Hematopoietic multipotent progenitor cell treated with erythropoietin and hydrocortisone succinate and interleukin-3 and kit ligand, for 17 days (in vitro differentiated cells): ENCODE results near the gene DNAJC5G.

Experiments
- DNase-seq: peaks from one replicate; pipeline ENCODE4 v3.0.0-alpha.2; 2015; ENCODE audit warnings: low spot score

The DNAJC5G gene, protein sequence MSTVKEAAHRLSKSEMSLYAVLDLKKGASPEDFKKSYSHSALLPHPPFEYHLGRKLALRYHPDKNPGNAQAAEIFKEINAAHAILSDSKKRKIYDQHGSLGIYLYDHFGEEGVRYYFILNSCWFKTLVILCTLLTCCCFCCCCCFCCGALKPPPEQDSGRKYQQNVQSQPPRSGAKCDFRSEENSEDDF

DNA sequence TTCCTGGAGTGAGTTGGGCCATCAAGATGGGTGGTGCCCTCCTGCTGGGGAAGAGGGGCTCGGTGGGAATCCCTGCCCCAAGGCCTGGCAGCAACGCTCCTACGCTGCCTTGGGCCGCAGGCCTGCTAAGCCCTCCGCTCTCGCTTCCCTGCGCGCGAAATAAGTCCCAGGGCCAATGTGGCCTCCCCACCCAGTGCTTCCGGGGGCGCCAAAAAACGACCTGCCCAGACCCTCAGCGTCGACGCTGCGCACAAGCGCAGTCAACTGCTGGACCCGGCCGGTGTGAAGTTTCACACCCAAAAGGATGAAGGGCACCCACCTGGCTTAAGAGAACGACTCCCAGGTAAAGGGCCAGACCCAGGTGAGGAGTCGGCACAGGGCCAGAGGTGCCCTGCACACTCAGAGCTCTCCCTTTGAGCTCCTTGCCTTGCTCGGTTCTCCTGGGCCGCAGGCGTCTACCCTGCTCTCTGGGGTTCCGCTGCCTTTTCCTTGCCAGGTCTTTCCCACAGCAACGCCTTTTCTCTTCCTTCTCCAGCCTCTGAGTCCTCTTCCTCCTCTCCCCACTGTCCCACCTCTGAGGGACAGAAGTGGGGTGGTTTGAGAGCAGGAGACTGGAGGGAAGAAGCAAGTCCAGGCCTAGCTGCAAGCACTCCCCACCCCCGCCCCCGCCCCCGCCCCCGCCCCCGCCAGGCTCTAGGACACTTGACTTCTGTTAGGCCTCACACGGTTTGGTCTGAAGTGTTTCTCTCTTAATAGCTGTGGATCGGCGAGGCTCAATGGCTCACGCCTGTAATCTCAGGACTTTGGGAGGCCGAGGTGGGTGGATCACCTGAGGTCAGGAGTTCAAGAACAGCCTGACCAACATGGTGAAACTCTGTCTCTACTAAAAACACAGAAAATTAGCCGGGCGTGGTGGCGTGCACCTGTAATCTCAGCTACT lies at the start of gene DNAJC5G:
DNAJC5G (plus strand) TSS at position 223 of the 940 bp plus-strand sequence. CDS start 1,296 bp downstream, outside the sequence.
- DNase-seq, result no peak

DNA sequence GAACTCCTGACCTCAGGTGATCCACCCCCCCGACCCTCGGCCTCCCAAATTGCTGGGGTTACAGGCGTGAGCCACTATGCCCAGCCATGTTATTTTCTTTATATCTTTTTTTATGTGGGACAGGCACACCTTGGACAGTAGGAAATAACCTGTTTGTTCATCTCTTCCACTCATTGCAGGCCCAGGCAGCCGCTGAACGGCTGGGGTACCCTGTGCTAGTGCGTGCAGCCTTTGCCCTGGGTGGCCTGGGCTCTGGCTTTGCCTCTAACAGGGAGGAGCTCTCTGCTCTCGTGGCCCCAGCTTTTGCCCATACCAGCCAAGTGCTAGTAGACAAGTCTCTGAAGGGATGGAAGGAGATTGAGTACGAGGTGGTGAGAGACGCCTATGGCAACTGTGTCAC lies 49.7 kb upstream of the DNAJC5G start:
- DNase-seq, result no peak

DNA sequence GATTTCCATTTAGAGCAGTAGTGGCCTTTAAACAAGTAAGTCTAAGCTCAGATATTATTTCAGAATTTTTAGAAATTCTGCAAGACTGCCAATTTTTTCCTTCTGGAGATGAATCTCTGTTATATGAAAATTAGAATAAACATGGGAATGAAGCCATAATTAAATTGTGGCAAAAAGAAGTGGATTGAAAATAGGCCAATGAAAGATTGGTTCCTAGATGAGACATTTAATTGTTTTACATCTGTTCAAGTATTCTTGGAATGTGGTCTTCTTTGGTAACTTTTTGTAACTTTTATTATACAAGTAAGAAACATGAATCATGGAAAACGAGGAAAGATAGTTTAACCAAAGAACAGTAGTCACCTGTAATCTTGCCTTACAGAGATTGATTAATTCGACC lies 47.7 kb upstream of the DNAJC5G start:
- no peak for DNase-seq

DNA sequence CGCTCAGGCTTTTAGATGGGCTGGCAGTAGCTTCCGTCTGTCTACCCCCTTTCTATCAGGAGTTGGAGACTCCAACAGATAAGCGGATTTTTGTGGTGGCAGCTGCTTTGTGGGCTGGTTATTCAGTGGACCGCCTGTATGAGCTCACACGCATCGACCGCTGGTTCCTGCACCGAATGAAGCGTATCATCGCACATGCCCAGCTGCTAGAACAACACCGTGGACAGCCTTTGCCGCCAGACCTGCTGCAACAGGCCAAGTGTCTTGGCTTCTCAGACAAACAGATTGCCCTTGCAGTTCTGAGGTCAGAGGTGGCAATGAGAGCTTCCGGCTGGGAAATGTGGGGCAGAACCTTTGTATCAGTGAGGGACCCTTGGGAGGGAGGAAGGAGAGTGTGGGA lies 43.3 kb upstream of the DNAJC5G start:
- no peak for DNase-seq

DNA sequence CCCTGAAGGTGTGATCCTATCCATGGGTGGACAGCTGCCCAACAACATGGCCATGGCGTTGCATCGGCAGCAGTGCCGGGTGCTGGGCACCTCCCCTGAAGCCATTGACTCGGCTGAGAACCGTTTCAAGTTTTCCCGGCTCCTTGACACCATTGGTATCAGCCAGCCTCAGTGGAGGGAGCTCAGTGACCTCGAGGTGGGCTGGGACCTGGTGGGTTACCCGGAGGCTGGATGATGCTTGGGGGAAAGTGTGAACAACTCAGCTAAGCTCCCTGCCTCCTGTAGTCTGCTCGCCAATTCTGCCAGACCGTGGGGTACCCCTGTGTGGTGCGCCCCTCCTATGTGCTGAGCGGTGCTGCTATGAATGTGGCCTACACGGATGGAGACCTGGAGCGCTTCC lies 41.9 kb upstream of the DNAJC5G start:
- no peak for DNase-seq

DNA sequence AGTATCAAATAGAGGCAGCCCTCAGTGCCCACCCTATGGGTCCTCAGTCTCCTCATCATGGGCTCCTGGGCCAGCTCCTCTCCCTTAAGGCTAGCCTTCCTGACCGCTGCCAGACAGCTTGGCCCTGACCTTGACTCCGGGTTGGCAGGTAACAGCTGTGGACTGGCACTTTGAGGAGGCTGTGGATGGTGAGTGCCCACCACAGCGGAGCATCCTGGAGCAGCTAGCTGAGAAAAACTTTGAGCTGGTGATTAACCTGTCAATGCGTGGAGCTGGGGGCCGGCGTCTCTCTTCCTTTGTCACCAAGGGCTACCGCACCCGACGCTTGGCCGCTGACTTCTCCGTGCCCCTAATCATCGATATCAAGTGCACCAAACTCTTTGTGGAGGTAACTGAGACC lies 39.1 kb upstream of the DNAJC5G start:
- no peak for DNase-seq

DNA sequence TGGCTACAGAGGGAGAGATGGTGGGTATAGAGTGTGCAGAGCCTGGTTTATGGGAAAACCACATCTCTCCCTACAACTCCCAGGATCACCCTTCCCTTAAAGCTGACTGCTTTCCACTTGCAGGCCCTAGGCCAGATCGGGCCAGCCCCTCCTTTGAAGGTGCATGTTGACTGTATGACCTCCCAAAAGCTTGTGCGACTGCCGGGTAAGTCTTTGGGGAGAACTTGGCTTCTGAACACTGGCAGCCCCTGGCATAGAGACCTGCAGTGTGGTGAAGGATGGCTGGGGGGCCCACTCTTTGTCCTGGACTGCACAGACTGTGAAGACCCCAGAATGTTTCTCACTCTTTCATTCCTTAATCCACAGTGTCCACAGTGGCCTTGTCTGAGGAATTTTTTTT lies 38.6 kb upstream of the DNAJC5G start:
- no peak for DNase-seq

DNA sequence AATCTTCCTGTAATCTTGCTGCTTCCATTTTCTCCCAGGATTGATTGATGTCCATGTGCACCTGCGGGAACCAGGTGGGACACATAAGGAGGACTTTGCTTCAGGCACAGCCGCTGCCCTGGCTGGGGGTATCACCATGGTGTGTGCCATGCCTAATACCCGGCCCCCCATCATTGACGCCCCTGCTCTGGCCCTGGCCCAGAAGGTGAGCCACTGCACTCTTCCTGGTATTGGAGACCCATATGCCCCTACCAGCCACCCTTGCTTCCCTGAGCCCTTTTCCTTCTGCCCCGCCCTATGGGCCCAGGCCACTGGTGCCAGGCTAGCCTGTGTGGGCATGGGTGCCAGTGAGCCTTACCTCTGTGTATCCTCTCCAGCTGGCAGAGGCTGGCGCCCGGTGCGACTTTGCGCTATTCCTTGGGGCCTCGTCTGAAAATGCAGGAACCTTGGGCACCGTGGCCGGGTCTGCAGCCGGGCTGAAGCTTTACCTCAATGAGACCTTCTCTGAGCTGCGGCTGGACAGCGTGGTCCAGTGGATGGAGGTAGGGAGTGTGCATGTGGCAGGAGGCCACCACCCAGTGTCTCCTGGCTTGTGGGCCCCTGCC lies 37.8 kb upstream of the DNAJC5G start:
- no peak for DNase-seq

DNA sequence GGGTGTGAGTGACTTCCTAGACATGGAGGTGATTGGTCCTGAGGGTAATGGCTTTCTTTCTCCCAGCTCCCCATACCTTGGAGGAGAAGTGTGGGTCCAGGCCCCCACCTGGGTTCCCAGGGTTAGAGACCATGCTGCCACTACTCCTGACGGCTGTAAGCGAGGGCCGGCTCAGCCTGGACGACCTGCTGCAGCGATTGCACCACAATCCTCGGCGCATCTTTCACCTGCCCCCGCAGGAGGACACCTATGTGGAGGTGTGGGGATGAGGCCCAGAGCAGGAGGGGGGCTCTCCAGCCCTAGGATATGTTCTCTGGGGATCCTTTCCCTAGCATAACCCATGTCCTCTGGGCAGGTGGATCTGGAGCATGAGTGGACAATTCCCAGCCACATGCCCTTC lies 36.3 kb upstream of the DNAJC5G start:
- no peak for DNase-seq

DNA sequence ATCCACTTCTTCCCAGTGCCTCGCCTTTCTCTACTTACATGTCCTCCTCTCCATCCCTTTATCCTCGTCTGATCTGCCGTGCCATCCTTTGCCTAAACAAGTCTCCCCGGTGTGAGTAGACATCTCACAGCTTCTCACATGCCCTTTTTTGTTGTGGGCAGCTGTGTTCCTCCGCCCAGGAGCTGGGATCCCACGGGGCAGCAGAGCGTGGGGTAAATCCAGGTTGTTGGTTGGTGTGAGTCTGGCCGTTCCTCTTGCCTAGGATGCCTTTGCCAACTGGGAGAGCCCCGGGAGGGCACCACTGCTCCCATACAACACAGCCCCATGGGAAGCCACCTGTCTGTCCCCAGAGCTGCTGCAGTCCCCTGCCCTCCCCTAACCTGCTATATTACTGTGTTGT lies 34.8 kb upstream of the DNAJC5G start:
- DNase-seq, result no peak

DNA sequence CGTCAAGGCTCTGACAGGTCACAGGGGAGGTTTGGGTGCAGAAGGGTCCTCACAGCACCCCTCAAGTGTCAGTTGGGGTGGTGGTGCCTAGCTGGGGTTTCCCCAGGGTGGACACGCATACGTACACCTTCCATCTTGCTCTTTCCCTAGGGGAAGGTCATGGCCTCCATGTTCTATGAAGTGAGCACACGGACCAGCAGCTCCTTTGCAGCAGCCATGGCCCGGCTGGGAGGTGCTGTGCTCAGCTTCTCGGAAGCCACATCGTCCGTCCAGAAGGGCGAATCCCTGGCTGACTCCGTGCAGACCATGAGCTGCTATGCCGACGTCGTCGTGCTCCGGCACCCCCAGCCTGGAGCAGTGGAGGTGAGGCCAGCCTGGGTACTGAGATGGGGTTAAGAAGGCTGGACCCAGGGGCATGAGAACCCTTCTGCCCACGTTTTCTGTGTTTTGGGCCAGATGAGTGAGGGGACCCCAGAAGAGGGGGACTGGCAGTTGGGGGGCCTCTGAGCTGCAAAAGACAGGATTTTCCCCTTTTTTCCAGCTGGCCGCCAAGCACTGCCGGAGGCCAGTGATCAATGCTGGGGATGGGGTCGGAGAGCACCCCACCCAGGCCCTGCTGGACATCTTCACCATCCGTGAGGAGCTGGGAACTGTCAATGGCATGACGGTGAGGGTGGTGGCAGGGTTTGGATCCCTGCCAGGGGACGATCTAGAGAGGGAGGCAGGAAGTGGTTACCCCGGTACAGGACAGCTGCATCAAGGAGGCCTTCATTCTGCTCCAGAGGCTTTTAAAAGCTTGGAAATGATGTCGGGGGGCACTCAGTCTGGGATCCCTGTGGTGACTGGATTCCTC lies 33.2 kb upstream of the DNAJC5G start:
- DNase-seq, result no peak

DNA sequence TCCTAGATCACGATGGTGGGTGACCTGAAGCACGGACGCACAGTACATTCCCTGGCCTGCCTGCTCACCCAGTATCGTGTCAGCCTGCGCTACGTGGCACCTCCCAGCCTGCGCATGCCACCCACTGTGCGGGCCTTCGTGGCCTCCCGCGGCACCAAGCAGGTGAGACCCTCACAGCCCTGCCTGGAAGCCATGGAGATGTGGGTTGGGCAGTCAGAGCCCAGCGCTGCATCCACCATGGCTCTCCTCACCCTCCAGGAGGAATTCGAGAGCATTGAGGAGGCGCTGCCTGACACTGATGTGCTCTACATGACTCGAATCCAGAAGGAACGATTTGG lies 32.6 kb upstream of the DNAJC5G start:
- DNase-seq, result no peak

DNA sequence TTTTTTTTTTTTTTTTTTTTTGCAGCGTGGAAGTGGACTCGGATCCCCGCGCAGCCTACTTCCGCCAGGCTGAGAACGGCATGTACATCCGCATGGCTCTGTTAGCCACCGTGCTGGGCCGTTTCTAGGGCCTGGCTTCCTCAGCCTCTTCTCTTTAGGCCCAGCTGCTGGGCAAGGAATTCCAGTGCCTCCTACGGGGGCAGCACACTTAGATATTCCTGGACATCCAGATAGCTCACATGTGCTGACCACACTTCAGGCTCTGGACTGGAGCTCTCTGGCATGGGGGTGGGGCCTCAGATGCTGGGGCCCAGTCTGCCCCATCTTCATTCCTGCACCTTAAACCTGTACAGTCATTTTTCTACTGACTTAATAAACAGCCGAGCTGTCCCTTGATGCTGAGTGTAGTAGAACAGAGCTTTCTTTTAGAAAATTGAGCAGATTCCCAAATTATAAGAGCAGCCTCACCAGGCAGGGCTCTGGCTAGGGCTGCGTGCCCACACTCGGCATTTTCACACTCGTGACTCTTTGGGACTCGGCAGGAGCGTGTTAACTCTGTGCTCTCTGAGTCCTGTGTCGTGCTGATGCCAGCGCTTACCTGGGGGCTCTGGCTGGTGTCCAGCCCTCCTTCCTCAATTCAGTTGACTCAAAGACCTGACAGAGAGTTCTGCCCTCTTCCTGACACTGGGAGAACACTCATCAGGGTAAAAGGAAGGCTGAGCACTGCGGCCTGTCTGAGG lies 31.7 kb upstream of the DNAJC5G start:
- DNase-seq, result no peak

DNA sequence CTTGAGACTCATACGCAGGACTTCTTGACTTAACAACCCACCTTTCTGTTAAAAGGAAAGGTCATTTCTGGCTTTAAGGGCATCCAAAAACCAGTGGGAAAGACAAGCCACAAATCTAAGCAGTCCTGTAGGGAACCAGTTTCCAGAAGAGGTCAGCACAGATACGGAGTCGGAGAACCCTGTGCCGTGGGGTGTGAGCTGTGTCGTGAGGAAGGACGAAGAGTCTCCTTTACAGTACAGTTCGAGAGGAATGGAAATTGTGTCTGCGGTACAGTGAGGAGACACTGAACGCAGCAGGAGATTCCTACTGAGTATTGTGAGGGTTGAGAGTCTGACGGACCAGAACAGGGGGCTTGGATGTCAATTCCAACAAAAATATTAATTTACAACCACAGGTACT lies 30.1 kb upstream of the DNAJC5G start:
- DNase-seq, result no peak

DNA sequence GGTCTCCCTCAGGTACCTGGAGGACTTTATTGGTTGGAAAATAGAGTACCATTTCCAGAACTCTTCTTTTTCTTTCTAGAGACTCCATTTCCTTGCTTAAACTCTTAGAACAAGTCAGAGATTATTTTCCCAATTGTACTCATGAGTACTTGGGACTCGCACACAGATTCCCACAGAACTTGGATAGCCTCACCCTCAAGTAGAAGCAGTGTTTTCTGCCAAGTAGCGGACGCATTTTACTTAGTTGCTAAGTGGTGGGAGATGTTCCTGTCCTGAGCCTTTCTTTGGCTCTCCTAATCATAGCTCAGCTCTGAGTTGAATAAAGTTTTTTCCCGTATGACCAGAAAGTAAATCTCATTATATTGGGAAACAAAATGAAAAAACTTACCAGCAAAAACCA lies 29.6 kb upstream of the DNAJC5G start:
- no peak for DNase-seq

DNA sequence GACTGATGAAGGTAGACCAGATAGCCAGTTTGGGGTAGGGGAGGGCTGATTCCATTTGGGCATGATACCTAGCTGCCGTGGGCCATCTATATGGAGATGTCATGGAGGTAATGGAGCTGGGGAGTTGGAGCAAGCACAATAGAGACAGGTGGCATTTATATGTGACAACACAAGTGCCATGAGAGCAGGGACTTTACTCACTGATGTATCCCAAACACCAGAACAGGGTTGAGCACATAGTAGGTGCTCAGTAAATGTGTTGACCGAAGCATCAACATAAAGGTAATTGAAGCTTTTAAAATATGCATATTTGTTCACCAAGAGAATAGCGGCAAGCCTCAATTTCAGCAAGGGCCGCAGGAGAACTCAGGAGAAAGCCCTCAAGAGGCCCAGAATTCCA lies 27.3 kb upstream of the DNAJC5G start:
- no peak for DNase-seq

DNA sequence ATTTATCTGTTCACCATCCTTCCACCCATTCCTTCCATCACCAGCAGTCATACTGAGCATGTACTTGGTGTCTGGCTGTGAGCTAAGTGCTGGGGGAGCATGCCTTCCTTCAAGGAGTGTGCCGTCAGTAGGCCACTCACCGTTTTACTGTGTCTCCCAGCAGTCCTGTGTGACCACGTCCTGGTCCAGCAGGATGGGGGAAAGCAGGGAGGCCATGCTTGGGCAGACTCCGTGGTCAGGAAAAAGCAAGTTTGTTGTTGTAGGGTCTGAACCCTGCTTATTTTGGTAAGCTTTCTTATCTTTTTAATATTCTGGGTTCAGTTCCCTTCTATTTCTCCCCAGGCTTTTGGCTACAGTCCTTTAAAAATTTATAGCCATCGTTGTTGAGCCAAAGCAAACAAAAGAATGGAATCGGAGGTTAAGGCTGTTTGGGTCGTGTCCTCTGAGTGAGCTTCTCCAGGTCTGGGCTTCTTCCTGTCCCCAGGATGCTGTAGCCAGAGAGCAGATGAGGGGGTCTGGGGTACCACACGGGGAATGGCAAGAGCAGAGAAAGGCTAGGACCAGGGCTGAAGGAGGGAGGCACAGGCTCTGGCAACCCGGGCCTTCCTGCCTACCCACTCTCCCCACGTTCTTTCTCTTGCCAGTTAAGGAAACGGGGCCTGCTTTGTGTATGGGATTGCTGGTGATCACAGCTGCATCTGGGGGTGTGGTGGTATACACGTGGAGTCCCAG lies 25.9 kb upstream of the DNAJC5G start:
- DNase-seq, result no peak

DNA sequence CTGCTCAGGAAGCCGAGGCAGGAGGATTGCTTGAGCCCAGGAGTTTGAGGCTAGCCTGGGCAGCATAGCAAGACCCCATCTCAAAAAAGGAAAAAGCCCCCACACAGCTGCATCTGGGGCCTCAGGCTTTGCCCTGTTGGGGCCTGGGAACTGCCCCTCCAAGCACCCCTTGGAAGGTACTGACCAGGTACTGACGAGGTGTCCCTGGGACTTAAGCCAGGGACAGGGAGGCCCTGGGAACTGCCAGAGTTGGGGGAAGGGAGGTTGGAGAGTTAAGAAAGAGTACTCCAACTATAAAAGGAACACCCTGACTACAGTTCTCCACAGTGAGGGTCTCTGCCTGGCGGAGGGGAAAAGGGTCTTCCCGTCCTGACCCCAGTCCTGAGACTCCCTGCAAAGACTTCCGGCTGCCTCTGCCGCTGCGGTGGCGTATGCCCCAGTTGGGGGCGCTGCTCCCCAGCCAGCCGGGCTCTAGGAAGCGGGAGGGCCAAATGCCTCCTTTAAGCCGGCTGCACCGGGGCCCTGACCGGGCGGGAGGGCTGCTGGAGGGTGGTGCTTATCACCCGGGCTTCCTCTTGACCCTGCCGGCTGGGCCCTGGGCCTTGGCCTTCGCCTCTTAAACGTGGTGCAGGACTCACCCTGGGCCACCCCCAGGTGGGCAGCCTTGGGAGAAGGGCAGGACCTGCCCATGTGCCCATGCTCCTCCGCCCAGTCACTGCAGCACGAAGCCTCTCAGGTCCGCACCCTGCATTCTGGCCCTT lies 25.2 kb upstream of the DNAJC5G start:
- no peak for DNase-seq

DNA sequence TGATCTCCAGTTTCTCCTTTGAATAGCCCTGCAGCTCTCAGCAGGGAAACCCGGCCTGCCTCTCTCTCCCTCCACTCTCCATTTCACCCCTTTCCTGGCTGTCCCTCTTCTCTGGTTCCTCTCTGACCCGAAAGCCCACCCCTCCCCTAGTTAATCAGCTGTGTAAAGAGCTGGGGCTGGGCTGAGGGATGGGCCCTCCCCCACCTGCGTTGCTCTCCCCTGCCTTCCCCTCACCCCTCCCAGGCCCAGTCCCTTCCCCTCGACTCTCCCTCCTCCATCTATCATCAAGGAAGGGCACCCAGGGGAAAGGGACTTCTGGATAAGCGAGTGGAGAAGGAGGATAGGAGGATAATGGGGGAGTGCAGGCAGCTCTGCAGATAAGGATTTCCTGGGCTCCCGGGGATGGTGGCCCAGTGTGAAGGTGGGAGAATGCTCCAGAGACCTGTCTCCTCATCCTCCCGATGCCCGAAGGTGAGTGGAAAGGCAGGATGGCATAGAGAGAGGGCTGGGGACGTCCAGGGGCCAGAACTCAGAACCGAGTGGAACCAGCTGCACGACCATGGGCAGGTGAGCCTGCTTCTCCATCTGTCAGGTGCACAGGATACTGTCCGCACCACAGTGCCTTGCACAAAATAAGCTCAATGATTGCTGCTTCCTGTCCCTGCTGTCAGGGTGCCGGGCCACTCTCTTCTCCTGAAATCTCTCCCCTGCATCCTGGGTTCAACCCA lies 24.4 kb upstream of the DNAJC5G start:
- DNase-seq, result no peak

DNA sequence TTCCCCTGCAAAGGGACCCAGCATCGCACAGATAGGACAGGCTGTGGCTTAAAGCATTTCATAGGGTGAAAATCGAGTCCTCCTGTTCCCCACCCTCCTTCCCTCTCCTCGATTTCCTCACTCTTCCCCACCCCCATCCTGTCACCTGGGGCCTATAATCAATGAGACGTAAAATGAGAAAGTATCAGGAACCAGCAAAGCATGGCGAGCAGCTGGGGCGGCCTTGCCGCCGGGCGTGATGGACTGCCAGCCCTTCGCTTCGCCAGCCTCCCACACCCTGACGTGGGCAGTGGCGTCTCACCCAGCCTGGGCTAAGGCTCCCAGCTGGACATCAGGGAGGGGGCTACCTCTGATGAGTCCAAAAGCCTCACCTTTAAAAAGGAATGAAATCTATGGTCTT lies 23.5 kb upstream of the DNAJC5G start:
- no peak for DNase-seq
